ENCODE measurements around the gene SDF4. TPM values are rescaled to one million over a fixed set of nuclear protein-coding genes. Genes with fewer than 3 reads are reported as not detected.
A peak's percentile ranks its signal among the peaks of the same experiment; 100 is the strongest.

The SDF4 gene
- total and polyA plus RNA-seq, 2 donors (not counting 1 experiment from before 2014, with no cell fraction given) = 100 to 143 TPM

DNA sequence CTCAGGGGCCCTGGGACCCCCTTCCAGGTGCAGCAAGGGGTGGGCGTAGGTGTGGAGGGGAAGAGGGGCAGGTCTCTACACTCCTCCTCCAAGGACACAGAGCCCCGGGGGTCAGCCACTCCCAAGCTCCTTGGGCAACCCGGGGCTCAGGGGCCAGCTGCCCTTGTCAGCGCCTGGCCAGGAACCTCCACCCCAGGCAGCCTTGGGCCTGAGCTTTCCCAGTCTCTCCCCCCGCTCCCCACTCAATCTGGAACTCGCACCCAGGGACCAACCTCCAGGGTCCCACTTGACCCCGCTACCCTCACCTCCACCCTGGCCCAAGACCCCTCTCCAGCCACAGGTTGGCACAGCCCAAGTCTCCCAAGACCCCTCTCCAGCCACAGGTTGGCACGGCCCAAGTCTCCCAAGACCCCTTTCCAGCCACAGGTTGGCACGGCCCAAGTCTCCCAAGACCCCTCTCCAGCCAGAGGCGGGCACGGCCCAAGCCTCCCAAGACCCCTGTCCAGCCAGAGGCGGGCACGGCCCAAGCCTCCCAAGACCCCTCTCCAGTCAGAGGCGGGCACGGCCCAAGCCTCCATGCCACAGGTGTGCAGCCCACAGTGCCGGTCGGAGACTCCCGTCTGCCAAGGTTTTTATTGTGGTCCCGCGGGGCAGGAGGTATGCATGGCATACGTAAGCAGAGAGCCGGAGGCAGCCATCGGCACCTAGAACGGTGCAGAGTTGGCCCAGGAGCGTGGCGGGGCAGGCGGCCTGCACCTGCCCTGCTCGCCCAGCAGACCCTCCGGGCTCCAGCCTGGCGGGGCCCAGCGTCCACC, 20.9 kb downstream of the SDF4 start:
- ChIA-PET CTCF (interaction anchor here (1.7 kb wide), 1 partner anchor 40 kb away, joined by 6 read pairs; no protein-coding TSS in a partner anchor), POLR2A (interaction anchor here (0.5 kb wide), 1 partner anchor 37 kb away, joined by 3 read pairs; no protein-coding TSS in a partner anchor)
- Histone ChIP-seq H3K9me3 (ENCODE audit: control extremely low read depth in 1 of 3, control insufficient read depth in 2 of 3, insufficient read depth in 1 of 3, low read length in 2 of 3) (peaks cover 0 to 22% (median 0%) of the 10 kb centered on the region in 3 donors), H3K79me2 (ENCODE audit: control insufficient read depth, insufficient read depth, low read length) (no peaks in the 10 kb centered on the region), H3K4me2 (replicated peaks; ENCODE audit: low read depth, low read length, poor library complexity, severe bottlenecking) (no peak overlapping the region), H3K4me1 (ENCODE audit: control insufficient read depth in 2 of 2, insufficient read depth in 2 of 2, low read length in 2 of 2) (peaks cover 70 to 80% of the 10 kb centered on the region in 2 donors), H3K4me3 (ENCODE audit: control extremely low read depth in 1 of 5, extremely low read depth in 1 of 5, insufficient read depth in 1 of 5, low read depth in 2 of 5, low read length in 4 of 5) (no peak overlapping the region), H4K20me1 (ENCODE audit: control insufficient read depth, insufficient read depth, low read length, poor library complexity, severe bottlenecking) (peaks cover 8% of the 10 kb centered on the region), H3K27ac (ENCODE audit: low read length in 2 of 2) (no peak overlapping the region), H3K27me3 (replicated peaks in 1 of 4; ENCODE audit: control extremely low read depth in 1 of 4, control insufficient read depth in 3 of 4, insufficient read depth in 4 of 4, low read length in 3 of 4) (peaks cover 0 to 47% (median 15%) of the 10 kb centered on the region in 4 experiments), H2AFZ (ENCODE audit: insufficient read depth, low read depth, low read length, poor library complexity, severe bottlenecking) (no peak overlapping the region), H3K9ac (ENCODE audit: low read length) (no peak overlapping the region), H3K36me3 (replicated peaks in 1 of 2; ENCODE audit: control extremely low read depth in 1 of 2, control insufficient read depth in 1 of 2, extremely low read depth in 1 of 2, insufficient read depth in 2 of 2, low read length in 1 of 2) (no peaks in the 10 kb centered on the region)
- ATAC-seq (ENCODE audit: low read depth) (no peak), DNase-seq (peak; percentile 17)
- peaks cover 9% of the 10 kb centered on the region for H3K27me3 Mint-ChIP-seq
- no peak for TF ChIP-seq EZH2 (IDR thresholded peaks at IDR 0.05; ENCODE audit: borderline replicate concordance, insufficient read depth, low read depth, low read length, poor library complexity, severe bottlenecking)
- TF ChIP-seq, protein P1, sequence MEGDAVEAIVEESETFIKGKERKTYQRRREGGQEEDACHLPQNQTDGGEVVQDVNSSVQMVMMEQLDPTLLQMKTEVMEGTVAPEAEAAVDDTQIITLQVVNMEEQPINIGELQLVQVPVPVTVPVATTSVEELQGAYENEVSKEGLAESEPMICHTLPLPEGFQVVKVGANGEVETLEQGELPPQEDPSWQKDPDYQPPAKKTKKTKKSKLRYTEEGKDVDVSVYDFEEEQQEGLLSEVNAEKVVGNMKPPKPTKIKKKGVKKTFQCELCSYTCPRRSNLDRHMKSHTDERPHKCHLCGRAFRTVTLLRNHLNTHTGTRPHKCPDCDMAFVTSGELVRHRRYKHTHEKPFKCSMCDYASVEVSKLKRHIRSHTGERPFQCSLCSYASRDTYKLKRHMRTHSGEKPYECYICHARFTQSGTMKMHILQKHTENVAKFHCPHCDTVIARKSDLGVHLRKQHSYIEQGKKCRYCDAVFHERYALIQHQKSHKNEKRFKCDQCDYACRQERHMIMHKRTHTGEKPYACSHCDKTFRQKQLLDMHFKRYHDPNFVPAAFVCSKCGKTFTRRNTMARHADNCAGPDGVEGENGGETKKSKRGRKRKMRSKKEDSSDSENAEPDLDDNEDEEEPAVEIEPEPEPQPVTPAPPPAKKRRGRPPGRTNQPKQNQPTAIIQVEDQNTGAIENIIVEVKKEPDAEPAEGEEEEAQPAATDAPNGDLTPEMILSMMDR (IDR thresholded peaks at IDR 0.05) = no peak
- intact Hi-C loops (cut with micrococcal nuclease) = no loop called here
- no peak overlapping the region for H3K27ac Mint-ChIP-seq
- H3K9me3 Mint-ChIP-seq (ENCODE audit: insufficient read depth) = no peaks in the 10 kb centered on the region
- H3K4me3 Mint-ChIP-seq = peak overlapping the region; percentile 23
- 96% methylated on average over 24 of the region's 31 CpGs for WGBS (ENCODE audit: insufficient coverage)
- peaks cover 43% of the 10 kb centered on the region for H3K4me1 Mint-ChIP-seq

Measured in B cell (primary cell).